Body of pancreas (tissue), 4 donors: Measurements from ENCODE around the gene MYH15.

Source experiments
- CTCF ChIP-seq, 7 experiments: fragments of 450-650 bp in 4 of 7; fragments of 200-600 bp in 3 of 7; sonication (generic) in 3 of 7; IDR thresholded peaks; one replicate each; pipeline ENCODE4 v1.5.1; 2016 to 2019; ENCODE audit warnings: antibody characterized with exemption in 7 of 7
- POLR2A ChIP-seq, 3 donors: fragments of 450-650 bp; IDR thresholded peaks; one replicate each; pipeline ENCODE4 v1.6.1; 2016; ENCODE audit warnings: antibody characterized with exemption in 3 of 3, mild to moderate bottlenecking in 2 of 3

GRCh38 chr3:108546692-108547091, 36.3 kb upstream of the MYH15 start:
- TF ChIP-seq POLR2A (IDR thresholded peaks at IDR 0.05): no peak
- no peak for TF ChIP-seq CTCF (IDR thresholded peaks at IDR 0.05)
